Measurements from ENCODE around the gene RAPGEF1.
"Not testable (repeated sequence)": the region's sequence is repeated elsewhere in the genome, so short reads cannot be mapped to it uniquely, and the experiment has no call there.

The RAPGEF1 gene

DNA sequence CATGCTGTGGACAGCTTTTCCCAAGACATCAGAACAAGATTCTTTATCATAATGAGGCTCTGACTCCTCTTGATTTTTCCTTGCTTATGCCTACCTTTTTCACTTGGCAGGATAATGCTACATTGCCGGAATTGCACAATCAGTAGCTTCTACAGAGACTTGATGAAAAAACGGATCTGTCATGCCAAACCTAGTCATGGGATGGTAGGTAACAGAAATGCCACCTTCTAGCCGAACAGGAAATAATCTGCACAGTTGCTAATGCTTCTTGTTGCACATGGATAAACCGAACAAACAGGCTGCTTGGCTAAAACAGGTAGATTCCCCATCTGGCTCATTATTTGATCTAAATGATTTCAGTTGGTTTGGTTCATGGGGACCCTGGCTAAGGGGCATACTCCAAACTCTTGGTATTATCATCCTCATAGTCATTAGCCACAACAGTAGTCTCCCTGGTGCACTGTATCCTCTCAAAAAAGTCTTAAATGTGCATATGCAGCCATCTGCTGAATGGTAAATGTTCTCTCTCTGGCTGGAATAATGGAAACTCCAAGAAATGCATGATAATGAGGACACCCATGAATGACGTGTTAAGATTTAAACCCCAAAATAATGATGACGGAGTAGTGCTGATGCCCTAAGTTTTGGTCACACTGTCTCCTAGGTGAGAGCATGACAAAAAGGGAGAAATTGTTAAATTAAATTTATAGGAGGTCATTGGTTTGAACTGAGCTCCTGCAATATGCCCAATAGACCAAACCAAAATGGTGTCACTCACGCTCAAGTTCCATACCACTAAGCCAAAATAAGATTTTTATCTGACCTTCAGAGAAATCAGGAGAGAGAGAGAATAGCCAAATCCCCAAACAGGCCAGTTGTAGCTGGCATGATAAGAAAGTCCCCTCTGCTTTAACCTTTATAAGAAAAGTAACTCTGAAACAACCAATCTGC, 47.0 kb downstream of the RAPGEF1 start:
- DNase-seq (ENCODE audit: low read depth in 2 of 3, low spot score in 1 of 3), result no peak

DNA sequence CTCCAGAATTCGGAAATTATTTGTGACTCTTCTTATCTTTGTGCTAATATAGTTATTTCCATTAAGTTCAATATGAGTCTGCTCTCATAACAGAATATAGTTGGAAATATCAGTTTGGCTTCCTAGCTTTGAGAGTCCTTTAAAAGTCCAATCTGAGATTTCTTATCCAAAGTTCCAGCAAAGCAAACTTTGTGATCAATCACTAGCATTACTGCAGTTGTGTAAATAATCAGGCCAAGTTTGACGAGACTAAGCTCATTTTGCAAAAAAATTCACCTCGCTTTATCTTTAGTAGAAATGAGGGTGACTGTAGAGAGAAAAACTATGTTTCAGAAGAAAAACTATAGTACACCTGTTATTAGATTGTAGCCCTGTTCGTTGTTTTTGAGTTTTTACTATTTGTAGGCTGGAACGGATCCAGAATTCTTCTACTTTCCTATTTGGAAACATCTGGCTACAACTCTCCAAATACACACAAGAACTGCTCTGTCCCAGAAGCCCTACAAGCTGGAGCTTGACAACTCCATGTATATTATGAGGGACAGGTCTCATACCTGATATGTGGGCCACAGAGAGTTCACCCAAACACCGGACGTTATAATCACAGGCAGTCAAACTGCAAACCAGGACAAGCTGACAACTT, 47.8 kb downstream of the RAPGEF1 start:
- DNase-seq (ENCODE audit: low read depth in 2 of 3, low spot score in 1 of 3), result no peak

DNA sequence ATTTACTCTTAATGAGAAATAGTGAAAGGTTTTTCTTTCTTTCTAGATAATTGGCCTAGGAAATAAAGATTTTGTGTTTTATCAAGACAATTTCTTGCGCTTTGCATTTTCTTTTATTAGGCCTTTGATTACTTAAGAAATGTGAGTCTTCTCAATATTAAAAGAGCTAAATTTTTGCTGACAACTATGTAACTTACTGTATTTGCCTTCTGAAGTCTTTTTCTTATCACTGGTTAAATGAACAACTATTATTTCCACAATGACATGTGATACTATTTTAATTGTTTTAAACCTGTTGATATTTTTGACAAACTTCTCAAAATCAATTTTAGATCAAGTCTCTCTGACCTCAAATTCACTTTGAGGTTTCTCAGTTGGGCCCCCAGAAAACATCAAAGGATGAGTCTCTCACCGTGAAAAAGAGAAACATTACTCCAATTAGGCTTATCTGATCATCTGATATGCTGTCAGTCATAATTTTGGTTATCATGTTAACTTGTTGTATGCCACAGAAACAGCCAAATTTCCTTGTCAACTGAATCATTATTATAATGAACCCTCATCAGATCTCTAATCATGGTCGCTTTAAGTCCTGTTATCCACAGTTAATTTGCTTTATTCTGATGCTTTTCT, 48.8 kb downstream of the RAPGEF1 start:
- DNase-seq (ENCODE audit: low read depth in 2 of 3, low spot score in 1 of 3), result no peak

DNA sequence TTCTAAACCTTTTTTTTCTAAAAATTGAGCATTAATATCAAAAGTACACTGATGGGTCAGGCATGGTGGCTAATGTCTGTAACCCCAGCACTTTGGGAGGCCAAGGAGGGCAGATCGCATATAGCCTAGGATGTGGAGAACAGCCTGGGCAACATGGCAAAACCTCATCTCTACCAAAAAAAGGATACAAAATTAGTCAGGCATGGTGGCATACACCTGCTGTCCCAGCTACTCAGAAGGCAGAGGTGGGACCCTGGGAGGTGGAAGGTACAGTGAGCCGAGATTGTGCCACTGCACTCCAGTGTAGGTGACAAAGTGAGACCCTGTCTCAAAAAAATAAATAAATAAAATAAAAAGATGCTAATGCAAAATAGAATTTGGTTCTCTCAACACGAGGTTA, 49.4 kb downstream of the RAPGEF1 start:
- no peak for DNase-seq (ENCODE audit: low read depth in 2 of 3, low spot score in 1 of 3)

DNA sequence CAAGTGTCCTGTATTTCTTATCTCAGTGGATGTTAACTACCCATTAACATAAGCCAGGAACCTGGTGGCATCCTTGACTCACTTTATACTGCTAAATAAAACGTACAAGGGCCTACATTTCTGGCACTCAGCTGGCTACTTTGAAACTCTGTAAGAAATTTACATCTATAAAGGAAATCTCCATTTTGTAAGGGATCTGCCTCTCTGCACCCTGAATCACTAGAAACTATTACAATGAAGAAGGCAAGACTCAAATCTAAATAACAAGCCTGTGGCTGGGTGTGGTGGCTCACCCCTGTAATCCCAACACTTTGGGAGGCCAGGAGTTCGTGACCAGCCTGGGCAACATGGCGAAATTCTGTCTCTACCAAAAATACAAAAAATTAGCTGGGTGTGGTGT, 51.5 kb downstream of the RAPGEF1 start:
- no peak for DNase-seq (ENCODE audit: low read depth in 2 of 3, low spot score in 1 of 3)

DNA sequence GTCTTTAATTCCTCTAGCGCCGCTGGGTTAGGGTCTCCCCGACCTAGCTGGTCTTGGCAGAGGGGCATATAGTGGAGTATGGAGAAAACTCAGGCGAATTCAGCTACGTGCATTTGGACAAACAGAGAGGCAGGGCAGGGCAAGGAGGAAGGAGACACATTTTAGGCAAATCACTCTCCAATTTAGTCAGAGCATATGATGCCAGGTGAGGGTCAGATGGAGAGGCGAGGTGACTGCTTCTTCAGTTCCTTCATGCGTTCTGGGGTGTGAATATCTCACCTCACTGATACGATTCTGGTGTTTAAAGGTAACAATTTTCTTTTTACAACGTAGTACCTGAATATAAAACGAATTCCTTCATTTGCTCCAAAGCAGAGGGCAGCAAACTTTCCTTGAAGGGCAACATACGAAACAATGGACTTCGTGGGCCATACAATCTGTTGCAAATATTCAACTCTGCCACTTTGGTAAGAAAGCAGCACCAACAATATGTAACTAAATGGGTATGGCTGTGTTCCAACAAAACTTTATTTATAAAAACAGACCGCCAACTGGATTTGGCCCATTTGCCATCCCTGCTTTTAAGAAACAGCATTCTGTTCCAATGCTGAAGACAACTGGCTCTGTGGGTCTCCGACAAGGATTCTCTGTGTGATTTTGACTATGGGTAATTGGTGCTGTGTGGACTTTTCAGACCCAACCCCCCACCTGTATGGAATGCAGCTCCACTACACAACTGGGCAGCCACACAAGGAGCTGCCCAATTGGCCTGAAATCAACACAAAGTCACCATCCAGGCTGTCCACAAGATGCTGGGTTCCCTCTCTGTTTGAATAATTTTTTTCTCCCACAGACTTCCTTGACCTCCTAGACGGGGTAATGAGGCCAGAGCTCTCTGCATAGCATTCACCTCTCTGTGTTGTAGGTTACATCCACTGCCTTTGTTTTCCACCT, 53.8 kb downstream of the RAPGEF1 start:
- DNase-seq (ENCODE audit: low read depth in 2 of 3, low spot score in 1 of 3), result no peak

DNA sequence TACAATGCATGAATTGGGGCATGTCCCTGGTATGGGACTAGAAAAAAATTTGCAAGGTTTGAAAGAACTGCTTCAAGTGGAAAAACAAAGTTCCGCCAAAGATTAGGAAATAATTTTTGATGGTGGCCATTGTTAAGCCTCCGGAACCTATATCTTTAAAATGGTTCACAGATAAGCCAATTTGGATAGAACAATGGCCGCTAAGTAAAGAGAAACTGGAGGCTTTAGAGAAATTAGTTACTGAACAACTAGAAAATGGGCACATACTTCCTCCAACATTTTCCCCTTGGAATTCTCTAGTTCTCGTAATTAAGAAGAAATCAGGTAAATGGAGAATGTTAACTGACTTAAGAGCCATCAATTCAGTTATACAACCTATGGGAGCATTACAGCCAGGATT, 56.8 kb downstream of the RAPGEF1 start:
- DNase-seq (ENCODE audit: low read depth in 2 of 3, low spot score in 1 of 3), result not testable (repeated sequence)

- no peak for DNase-seq (ENCODE audit: low read depth in 2 of 3, low spot score in 1 of 3)
Measured at GRCh38 chr9:131682261-131682660, 57.6 kb downstream of the RAPGEF1 start.

- DNase-seq (ENCODE audit: low read depth in 2 of 3, low spot score in 1 of 3), result not testable (repeated sequence)
Measured at GRCh38 chr9:131681826-131682225, 58.0 kb downstream of the RAPGEF1 start.

DNA sequence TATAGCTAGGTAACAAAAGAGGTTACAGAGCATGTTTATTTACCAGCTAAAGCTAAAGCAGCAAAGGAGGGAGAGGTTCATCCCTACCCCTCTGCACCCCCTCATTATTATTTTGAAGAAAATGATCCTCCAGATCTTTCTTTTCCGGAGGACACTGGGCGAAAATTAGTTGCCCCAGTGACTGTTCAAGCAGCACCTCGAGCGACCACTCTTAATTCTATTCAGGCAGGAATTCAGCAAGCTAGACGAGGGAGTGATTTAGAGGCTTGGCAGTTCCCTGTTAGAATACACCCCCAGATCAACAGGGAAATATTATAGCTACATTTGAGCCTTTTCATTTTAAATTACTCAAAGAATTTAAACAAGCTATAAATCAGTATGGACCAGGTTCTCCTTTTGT, 58.8 kb downstream of the RAPGEF1 start:
- not testable (repeated sequence) for DNase-seq (ENCODE audit: low read depth in 2 of 3, low spot score in 1 of 3)

DNA sequence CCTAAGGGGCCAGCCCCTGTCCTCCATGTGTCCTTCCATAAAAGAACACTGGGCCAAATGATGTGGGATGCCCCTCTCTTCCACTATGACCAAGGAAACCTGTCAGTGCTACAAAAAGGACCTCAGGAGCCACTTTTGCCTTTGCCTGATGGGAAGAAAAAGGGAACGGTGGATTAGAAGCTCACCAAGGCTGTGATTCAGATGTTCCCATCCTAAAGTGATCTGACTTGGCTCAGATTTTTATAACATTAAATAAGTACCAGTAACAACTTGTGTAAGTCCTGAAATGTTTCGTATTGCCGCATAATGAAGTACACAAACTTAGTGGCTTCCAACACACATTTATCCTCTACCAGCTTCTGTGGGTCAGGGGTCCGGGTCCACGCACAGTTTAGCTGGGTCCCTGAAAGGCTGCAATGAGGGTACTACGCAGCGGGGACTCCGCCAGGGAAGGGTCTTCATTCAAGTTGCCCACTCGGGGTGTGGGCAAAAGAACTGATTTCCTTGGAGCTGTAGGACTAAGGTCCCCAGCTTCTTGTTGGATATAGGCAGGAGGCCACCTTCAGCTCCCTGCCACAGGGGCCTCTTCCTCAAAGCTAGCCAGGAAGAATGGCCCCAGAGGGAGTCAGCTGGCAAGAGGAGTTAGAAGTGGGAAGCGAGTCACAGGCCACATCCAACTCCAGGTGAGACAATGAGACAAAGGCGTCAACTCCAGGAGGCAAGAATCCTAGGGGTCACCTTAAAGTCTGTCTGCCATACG, 60.4 kb downstream of the RAPGEF1 start:
- DNase-seq (ENCODE audit: low read depth in 2 of 3, low spot score in 1 of 3), result no peak

- DNase-seq (ENCODE audit: low read depth in 2 of 3, low spot score in 1 of 3), result peak; percentile 71 to 78 (median 72)
Measured at GRCh38 chr9:131678499-131679111, 61.3 kb downstream of the RAPGEF1 start.

- DNase-seq (ENCODE audit: low read depth in 2 of 3, low spot score in 1 of 3), result no peak
Measured at GRCh38 chr9:131677444-131678180, 62.3 kb downstream of the RAPGEF1 start.

DNA sequence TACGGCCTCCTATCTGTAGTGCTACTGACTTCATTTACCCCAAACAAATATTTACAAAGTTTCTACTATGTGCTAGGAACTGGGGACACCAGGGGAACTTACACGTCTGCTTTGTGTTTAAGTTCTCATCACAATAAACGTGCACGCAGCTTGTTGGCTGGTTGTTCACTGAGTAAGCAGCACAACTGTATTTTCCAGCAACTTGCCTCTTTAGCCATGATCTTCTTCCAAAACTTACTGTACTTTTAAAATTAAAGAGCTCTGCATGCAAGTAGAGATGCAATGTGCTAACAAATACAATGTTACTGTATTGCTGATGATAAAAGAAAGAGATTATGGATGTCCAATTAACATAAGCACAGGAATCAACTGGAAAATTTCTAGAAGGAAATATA, 62.8 kb downstream of the RAPGEF1 start:
- no peak for DNase-seq (ENCODE audit: low read depth in 2 of 3, low spot score in 1 of 3)

GRCh38 chr9:131676431-131676972, 63.4 kb downstream of the RAPGEF1 start:
- no peak for DNase-seq (ENCODE audit: low read depth in 2 of 3, low spot score in 1 of 3)

- DNase-seq (ENCODE audit: low read depth in 2 of 3, low spot score in 1 of 3), result no peak
Measured at GRCh38 chr9:131675437-131676022, 64.3 kb downstream of the RAPGEF1 start.

DNA sequence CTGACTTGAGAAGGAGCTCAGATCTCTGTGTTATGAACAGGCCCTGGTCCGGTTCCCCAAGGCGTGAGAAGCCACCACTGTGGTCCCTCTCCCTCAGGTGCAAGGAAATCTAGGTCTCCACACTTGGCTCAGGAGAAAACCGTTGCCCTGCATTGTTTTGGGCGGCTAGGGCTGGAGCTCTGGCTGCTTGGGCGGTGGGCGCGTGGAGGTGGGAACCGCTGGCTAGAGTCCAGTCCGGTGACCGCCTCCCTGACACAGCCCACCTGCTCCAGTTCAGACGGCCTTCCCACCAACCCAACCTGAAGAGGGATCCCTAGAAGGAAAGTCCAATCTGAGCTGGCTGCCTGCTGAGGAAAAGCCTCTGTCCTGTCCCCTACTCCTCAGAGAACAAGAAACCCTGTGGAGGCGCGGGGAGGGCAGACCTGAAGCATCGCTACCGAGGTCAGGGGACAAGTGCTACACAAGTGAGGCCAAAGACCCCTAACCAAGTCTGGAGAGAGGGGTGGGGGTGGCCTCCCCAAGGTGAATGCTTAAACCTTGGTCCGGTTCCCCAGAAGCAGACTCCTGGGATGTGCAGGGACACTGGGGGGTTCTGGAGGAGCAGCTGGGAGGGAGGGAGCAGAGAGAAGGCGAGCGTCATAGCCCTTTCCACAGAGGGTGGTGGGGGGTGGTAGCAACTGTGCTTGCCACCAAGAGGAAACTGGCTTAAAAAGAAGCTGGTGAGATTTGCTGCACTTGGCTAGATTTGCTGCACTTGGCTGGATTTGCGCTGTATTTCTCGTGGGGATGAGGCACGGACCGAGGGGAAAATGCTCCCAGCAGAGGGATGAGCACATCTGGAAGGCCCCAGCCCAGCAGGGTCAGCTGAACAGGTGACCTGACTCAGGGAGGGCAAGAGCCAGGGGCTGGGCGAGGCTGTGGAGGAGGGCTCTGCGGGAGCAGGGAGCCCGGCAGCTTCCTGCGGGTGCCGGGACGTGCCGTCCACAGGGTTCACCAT, 65.2 kb downstream of the RAPGEF1 start:
- no peak for DNase-seq (ENCODE audit: low read depth in 2 of 3, low spot score in 1 of 3)
